GM11168 (cell line): ENCODE data around the gene PLAC8.
"Not testable (repeated sequence)": the region's sequence is repeated elsewhere in the genome, so short reads cannot be mapped to it uniquely, and the experiment has no call there.

Experiments
- in situ Hi-C: fragments of 300-500 bp; cut with MboI; formaldehyde crosslinking; loops from one replicate; pipeline ENCODE4 v1.12.0; 2022; ENCODE audit warnings: low sequenced_read_pairs; ENCODE audit not compliant: unreplicated experiment

The PLAC8 gene

GRCh38 chr4:83112678-83113428, 1.7 kb downstream of the PLAC8 start:
- in situ Hi-C loops, result no loop called here

DNA sequence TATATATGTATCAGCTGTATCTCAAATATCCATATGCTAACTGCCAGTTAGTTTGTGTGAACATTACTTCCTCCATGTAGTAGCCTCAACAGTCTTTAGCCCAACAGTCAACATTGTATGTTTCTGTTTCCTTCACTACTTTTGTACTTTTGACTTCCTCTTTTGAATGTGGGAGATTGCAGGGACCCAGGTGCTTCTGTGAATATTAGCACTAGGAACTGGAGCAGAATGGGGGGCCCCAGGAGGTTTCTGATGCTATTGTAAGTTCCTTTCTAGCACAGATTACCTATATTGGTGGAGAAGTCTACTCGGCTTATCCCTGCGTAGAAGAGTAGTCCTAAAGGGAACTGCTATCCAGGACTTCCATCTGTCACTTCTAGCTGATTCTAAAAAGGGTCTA, 2.3 kb downstream of the PLAC8 start:
- in situ Hi-C loops, result no loop called here

GRCh38 chr4:83111751-83112141, 2.8 kb downstream of the PLAC8 start:
- in situ Hi-C loops, result not testable (repeated sequence)

DNA sequence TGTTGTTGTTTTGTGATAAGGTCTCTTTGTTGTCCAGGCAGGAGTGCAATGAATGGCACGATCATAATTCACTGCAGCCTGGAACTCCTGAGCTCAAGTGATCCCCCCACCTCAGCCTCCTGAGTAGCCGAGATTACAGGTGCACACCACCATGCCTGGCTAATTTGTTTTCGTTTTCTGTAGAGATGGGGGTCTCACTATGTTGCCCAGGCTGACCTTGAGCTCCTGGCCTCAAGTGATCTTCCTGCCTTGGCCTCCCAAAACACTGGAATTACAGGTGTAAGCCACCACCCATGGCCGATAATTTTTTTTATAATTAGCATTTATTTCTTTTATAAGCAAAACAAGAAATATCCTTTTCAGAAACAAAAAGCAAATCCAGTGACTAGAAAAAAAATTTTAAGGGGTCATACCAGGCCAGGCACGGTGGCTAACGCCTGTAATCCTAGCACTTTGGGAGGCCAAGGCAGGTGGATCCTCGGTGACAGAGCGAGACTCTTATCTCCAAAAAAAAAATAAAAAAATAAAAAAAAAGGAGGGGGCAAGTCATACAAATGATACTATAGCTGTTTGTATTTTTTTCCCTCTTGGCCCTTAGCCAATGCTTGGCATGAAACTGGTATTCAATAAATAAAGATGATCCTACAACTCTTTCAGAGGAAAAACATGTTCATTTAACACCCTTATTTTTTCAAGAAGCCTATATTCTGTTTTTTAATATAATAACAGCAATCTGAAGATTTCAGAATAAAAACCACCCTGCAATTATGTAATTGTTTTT, 3.4 kb downstream of the PLAC8 start:
- in situ Hi-C loops, result no loop called here

DNA sequence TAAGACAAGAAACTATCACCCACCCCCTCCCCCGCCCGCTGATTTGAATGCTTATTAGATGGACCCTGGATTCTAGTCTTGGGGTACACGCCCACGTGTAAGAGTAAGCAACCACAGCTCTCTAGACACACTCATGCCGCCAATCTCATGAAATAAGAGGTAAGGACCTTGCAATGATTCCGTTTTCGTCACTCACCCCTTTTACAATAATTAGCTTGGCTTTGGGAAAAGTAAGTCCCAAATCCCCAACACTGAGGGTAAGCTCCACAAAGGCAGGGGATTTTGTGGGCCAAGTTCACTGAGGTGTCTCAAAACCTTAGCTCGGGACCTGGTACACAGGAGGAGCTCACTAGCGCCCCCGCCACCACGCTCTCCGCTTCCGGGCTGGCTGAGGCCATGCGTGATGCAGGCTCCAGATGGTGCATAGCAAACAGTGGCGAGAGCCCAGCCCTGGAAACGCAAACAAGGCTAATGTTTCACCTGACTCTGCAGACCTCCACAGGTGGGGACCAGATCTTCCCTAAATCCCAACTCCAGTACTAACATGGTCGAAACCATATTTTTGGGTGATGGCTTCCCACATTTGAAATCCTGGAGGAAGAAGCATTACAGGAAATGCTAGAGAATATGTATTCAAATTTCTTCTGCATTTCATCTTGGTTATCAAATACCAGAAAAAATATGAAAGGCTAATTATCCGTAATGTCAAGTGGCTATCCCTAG, 4.1 kb downstream of the PLAC8 start:
- in situ Hi-C loops, result no loop called here

GRCh38 chr4:83109480-83110222, 4.9 kb downstream of the PLAC8 start:
- in situ Hi-C loops, result no loop called here

DNA sequence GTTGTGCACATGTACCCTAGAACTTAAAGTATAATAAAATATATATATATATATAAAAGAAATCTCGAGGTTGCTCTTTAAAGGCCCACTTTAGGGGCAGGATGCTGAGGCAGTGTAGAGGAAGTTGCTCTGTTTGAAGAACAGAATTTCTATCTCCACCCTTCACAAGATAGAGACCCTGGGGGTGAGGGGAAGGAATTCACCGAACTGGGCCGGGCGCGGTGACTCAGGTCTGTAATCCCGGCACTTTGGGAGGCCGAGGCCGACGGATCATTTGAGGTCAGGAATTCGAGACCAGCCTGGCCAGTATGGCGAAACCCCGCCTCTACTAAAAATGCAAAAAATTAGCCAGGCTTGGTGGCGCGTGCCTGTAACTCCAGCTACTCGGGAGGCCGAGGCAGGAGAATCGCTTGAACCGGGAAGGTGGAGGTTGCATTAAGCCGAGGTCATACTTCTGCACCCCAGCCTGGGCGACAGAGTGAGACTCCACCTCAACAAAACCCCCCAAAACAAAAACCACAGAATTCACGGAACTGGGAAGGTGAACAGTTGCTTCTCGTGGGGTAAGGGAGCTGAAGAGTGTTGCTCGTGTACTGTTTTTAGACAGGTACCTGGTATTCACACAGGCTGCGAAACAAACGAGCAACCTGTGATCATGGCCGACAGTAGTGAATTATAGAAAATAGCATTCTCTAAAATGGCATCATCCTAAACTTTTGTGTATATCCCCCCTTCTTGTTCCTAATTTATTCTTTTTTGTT, 6.2 kb downstream of the PLAC8 start:
- in situ Hi-C loops, result no loop called here

GRCh38 chr4:83107631-83108030, 6.9 kb downstream of the PLAC8 start:
- in situ Hi-C loops, result no loop called here

GRCh38 chr4:83104991-83105390, 9.5 kb downstream of the PLAC8 start:
- in situ Hi-C loops, result no loop called here

GRCh38 chr4:83096397-83096796, 18.1 kb downstream of the PLAC8 start:
- in situ Hi-C loops, result no loop called here

DNA sequence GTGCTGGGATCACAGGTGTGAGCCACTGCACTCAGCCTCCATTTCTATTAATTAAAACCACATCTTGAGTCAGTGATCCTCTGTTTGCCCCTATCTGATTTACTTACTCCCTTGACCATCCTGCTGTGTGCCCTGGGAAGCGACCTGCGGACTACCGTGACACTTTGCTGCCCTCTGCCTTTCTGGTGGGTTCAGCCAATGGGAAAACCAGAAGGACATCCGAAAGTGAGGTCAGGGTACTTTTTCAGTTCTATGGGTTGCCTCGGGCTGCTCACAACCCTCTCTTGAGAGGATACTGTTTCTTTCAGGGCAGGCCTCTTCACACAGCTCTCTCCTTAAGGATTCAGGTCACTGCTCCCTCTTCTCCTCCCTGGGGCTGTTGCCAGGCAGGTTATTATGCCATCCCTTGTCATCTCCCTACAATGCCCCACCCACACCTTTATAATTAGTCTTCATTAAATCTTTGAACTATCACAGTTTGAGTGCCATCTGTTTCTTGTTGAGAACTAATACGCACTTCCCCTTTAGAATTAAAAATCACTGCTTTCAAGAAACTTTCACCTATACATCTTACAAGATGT, 21.4 kb downstream of the PLAC8 start:
- in situ Hi-C loops, result no loop called here

- in situ Hi-C loops, result loop anchor here (5.0 kb wide), 1 partner anchor 168 kb away; no protein-coding TSS in a partner anchor
Observed at GRCh38 chr4:83089410-83090157, 24.9 kb downstream of the PLAC8 start.

- in situ Hi-C loops, result loop anchor here (5.0 kb wide), 1 partner anchor 172 kb away; no protein-coding TSS in a partner anchor
Observed at GRCh38 chr4:83084956-83085355, 29.6 kb downstream of the PLAC8 start.

- in situ Hi-C loops, result no loop called here
Observed at GRCh38 chr4:83083925-83084475, 30.5 kb downstream of the PLAC8 start.

DNA sequence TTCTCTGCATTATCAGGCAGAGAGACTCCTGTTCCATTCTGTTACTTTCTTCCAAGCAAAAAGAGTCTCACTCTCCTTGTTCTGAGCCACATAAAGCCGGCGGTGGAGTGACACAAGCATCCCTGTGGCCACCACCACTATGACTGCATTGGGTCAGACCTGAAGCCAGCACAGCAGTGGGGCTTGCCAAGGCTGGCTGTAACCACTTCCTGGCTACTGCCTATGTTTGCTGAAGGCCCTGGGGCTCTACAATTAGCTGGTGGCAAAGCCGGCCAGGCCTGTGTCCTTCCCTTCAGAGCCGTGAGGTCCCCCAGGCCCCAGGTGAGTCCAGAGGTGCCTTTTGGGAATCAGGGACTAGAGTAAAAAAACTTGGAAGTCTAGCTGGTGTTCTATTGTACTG, 31.8 kb downstream of the PLAC8 start:
- in situ Hi-C loops, result no loop called here

DNA sequence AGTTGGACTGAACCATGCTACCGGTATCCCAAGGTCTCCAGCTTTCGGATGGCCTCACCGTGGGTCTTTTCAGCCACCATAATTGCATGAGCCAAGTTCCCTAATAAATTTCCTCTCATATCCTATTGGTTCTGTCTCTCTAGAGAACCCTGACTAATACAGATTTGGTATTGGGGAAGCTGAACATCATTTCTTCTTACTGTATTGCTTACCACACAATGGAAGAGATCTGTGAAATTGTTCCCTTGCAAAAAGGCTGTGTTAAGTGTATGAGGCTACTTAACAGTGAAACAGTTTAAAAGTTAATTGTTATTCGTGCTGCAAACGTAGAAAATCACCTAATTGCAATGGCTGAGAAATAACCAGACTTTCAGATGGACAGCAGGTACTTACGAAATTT, 34.0 kb downstream of the PLAC8 start:
- in situ Hi-C loops, result no loop called here

DNA sequence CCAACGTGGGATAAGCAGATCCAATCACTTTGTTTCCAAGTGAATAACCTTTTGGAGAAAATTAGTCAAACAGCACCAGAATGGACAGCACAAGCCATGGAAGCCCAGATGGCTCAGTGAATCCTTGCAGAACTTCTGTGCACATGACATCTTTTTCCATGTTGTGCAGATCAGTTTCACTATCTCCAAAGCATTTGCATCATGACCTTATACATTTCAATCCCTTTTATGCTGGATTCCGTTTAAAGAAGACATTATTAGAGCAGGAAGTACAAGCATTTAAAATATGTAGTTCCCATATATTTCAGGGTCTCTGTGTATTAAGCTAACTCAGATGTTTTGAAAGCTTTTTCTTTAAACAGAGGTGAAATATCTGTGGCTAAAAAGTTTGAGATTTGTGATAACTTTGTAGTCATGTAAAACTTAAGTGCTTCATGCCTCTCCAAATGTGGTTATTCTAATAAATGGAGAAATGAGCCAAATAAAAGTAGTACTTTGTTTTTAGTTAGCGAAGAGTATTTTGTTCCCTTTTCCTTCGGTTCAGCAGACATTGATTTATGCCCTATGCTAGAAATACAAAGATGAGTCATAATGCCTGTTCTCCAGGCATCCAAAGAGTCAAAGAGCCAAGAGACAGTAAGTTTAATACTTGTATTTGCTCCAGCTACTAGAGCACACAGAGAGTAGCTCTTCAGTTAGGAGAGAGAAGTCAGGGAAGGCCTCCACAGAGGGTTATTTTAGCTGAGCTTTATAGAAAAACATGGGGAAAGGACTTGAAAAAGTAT, 39.0 kb downstream of the PLAC8 start:
- in situ Hi-C loops, result no loop called here
